GM23248 (cell line): Measurements from ENCODE around the gene ECSCR. TPM values are rescaled to one million over a fixed set of nuclear protein-coding genes. Genes with fewer than 3 reads are reported as not detected.

Experiments
- DNase-seq: peaks from one replicate; pipeline ENCODE4 v3.0.0-alpha.2; 2015
- H2AFZ ChIP-seq: fragments of 200-600 bp; sonication (generic); 2 replicates; pipeline ENCODE4 v1.6.1; 2016; ENCODE audit warnings: antibody characterized with exemption
- H3F3A ChIP-seq: fragments of 200-600 bp; sonication (generic); 2 replicates; pipeline ENCODE4 v1.6.1; 2016; ENCODE audit warnings: mild to moderate bottlenecking, antibody characterized with exemption, mixed run types; ENCODE audit not compliant: insufficient read depth
- H3K27ac ChIP-seq: fragments of 200-600 bp; sonication (generic); 2 replicates; pipeline ENCODE4 v1.5.1; 2016; ENCODE audit warnings: mild to moderate bottlenecking
- H3K27me3 ChIP-seq: fragments of 200-600 bp; sonication (generic); replicated peaks from 2 replicates; pipeline ENCODE4 v1.6.1; 2016; ENCODE audit warnings: mild to moderate bottlenecking; ENCODE audit not compliant: insufficient read depth
- H3K36me3 ChIP-seq: fragments of 200-600 bp; sonication (generic); 2 replicates; pipeline ENCODE4 v1.6.1; 2016; ENCODE audit warnings: low read depth, mild to moderate bottlenecking
- H3K4me1 ChIP-seq: fragments of 200-600 bp; sonication (generic); 2 replicates; pipeline ENCODE4 v1.6.1; 2016; ENCODE audit warnings: mild to moderate bottlenecking; ENCODE audit not compliant: insufficient read depth
- H3K4me2 ChIP-seq: fragments of 200-600 bp; sonication (generic); one replicate; pipeline ENCODE4 v1.6.1; 2016; ENCODE audit warnings: mild to moderate bottlenecking; ENCODE audit not compliant: unreplicated experiment
- H3K4me3 ChIP-seq: fragments of 200-600 bp; sonication (generic); 2 replicates; pipeline ENCODE4 v1.5.1; 2016; ENCODE audit warnings: mild to moderate bottlenecking
- H3K79me2 ChIP-seq: fragments of 200-600 bp; sonication (generic); 2 replicates; pipeline ENCODE4 v1.6.1; 2016; ENCODE audit warnings: mild to moderate bottlenecking; ENCODE audit not compliant: insufficient read depth
- H3K9ac ChIP-seq: fragments of 200-600 bp; sonication (generic); 2 replicates; pipeline ENCODE4 v1.6.1; 2016; ENCODE audit warnings: mild to moderate bottlenecking
- H3K9me2 ChIP-seq: fragments of 200-600 bp; sonication (generic); 2 replicates; pipeline ENCODE4 v1.6.1; 2016; ENCODE audit warnings: mixed run types, mild to moderate bottlenecking, moderate library complexity; ENCODE audit not compliant: insufficient read depth
- H3K9me3 ChIP-seq: fragments of 200-600 bp; sonication (generic); one replicate; pipeline ENCODE4 v1.6.1; 2017; ENCODE audit warnings: low read depth
- H4K20me1 ChIP-seq: fragments of 200-600 bp; sonication (generic); 2 replicates; pipeline ENCODE4 v1.6.0; 2016; ENCODE audit not compliant: insufficient read depth
- EZH2 ChIP-seq: fragments of 200-600 bp; sonication (generic); IDR thresholded peaks from 2 replicates; pipeline ENCODE4 v1.6.1; 2018; ENCODE audit warnings: antibody characterized with exemption, mild to moderate bottlenecking; ENCODE audit not compliant: insufficient read depth, poor library complexity, severe bottlenecking
- EZH2phosphoT487 ChIP-seq: fragments of 200-600 bp; sonication (generic); IDR thresholded peaks from 2 replicates; pipeline ENCODE4 v1.6.1; 2018; ENCODE audit warnings: antibody characterized with exemption, moderate library complexity, mild to moderate bottlenecking, low read depth; ENCODE audit not compliant: insufficient read depth
- WGBS, 2 experiments: methylation state at CpG; one replicate each; pipeline ENCODE4 v1.1.6; 2015 to 2017; ENCODE audit warnings: low lambda C conversion rate in 2 of 2, low coverage in 1 of 2; ENCODE audit errors: missing lambda C conversion rate in 2 of 2; 5-methylcytosine and 5-hydroxymethylcytosine counted together
- in situ Hi-C: fragments of 300-500 bp; cut with MboI; formaldehyde crosslinking; loops from 2 replicates; pipeline ENCODE4 v1.15.0; 2020
- polyA plus RNA-seq: library from polyadenylated mRNA; unstranded; fragments of >200 nt; fragmentation: Nextera tagmentation; extraction: Ambion mirVana; gene quantifications from 2 replicates; pipeline ENCODE4 v1.2.1, GENCODE V29; 2016
- total RNA-seq: library from RNA; depleted of rRNA; stranded (reverse); fragments of >200 nt; shearing (Covaris generic); gene quantifications from 2 replicates; pipeline ENCODE4 v1.2.3, GENCODE V29; 2014

The ECSCR gene
- total and polyA plus RNA-seq, 2 experiments from 2014 or later: 0.41 TPM; not detected in 1

GRCh38 chr5:139461176-139461575, 1.4 kb downstream of the ECSCR start:
- Histone ChIP-seq H3K4me3 (no peak overlapping the region), H3K36me3 (no peaks in the 10 kb centered on the region), H3K9ac (no peak overlapping the region), H3F3A (peaks cover 7% of the 10 kb centered on the region; the same call in 1 of the 2 replicates), H3K27me3 (no peaks in the 10 kb centered on the region), H4K20me1 (no peaks in the 10 kb centered on the region), H3K4me2 (no peak overlapping the region), H2AFZ (no peak overlapping the region), H3K79me2 (no peaks in the 10 kb centered on the region), H3K27ac (no peak overlapping the region), H3K9me2 (no peaks in the 10 kb centered on the region), H3K4me1 (peaks cover 29% of the 10 kb centered on the region), H3K9me3 (no peaks in the 10 kb centered on the region)
- WGBS, 2 experiments: 96 to 99% methylated on average over 7 of the region's 7 CpGs
- no peak for TF ChIP-seq EZH2phosphoT487
- TF ChIP-seq EZH2: no peak
- in situ Hi-C loops: no loop called here
- DNase-seq: no peak

- WGBS, 2 experiments: 79 to 95% methylated on average over 1 of the region's 1 CpG
- H4K20me1 ChIP-seq: no peaks in the 10 kb centered on the region
- H3K9me2 ChIP-seq: no peaks in the 10 kb centered on the region
- in situ Hi-C loops: no loop called here
- TF ChIP-seq EZH2: no peak
- no peak for TF ChIP-seq EZH2phosphoT487
- no peak for DNase-seq
- H3K4me2 ChIP-seq: no peak overlapping the region
- no peaks in the 10 kb centered on the region for H3K79me2 ChIP-seq
- no peak overlapping the region for H3K9ac ChIP-seq
- no peak overlapping the region for H3K4me3 ChIP-seq
- no peak overlapping the region for H2AFZ ChIP-seq
- no peaks in the 10 kb centered on the region for H3K27me3 ChIP-seq
- H3K36me3 ChIP-seq: no peaks in the 10 kb centered on the region
- peaks cover 29% of the 10 kb centered on the region for H3K4me1 ChIP-seq
- no peak overlapping the region for H3K27ac ChIP-seq
- H3F3A ChIP-seq: peaks cover 7% of the 10 kb centered on the region; the same call in 1 of the 2 replicates
- H3K9me3 ChIP-seq: no peaks in the 10 kb centered on the region
Observed at GRCh38 chr5:139460455-139460854, 2.1 kb downstream of the ECSCR start.

GRCh38 chr5:139459451-139459934, 3.0 kb downstream of the ECSCR start:
- Histone ChIP-seq H3K79me2 (no peaks in the 10 kb centered on the region), H3K4me3 (no peak overlapping the region), H3K4me1 (peaks cover 29% of the 10 kb centered on the region), H2AFZ (peak overlapping the region; percentile 61; the same call in 1 of the 2 replicates), H3K9me3 (no peaks in the 10 kb centered on the region), H3K27me3 (no peaks in the 10 kb centered on the region), H3K4me2 (no peak overlapping the region), H4K20me1 (no peaks in the 10 kb centered on the region), H3K9me2 (no peaks in the 10 kb centered on the region), H3K27ac (peak overlapping the region; percentile 60; the same call in 1 of the 2 replicates), H3K36me3 (no peaks in the 10 kb centered on the region), H3K9ac (no peak overlapping the region), H3F3A (peaks cover 7% of the 10 kb centered on the region; the same call in 1 of the 2 replicates)
- in situ Hi-C loops: no loop called here
- TF ChIP-seq EZH2phosphoT487 (no peak), EZH2 (no peak)
- WGBS, 2 experiments: 81 to 85% methylated on average over 8 of the region's 8 CpGs
- no peak for DNase-seq

- H3K9me3 ChIP-seq: no peaks in the 10 kb centered on the region
- H3K27me3 ChIP-seq: no peaks in the 10 kb centered on the region
- no peaks in the 10 kb centered on the region for H3K9me2 ChIP-seq
- no peaks in the 10 kb centered on the region for H4K20me1 ChIP-seq
- H3K4me2 ChIP-seq: no peak overlapping the region
- H3K4me1 ChIP-seq: peaks cover 29% of the 10 kb centered on the region
- 41 to 44% methylated on average over 8 of the region's 8 CpGs for WGBS, 2 experiments
- peak overlapping the region; percentile 61 for H2AFZ ChIP-seq
- no peak overlapping the region for H3K4me3 ChIP-seq
- DNase-seq: peak; percentile 94
- in situ Hi-C loops: no loop called here
- H3F3A ChIP-seq: peaks cover 7% of the 10 kb centered on the region; the same call in 1 of the 2 replicates
- H3K79me2 ChIP-seq: no peaks in the 10 kb centered on the region
- peak overlapping the region; percentile 60 for H3K27ac ChIP-seq
- H3K9ac ChIP-seq: no peak overlapping the region; the same call in 1 of the 2 replicates
- no peak for TF ChIP-seq EZH2
- no peak for TF ChIP-seq EZH2phosphoT487
- H3K36me3 ChIP-seq: no peaks in the 10 kb centered on the region
Observed at GRCh38 chr5:139458580-139459407, 3.7 kb downstream of the ECSCR start.
